SK-N-SH (cell line): ENCODE results near the gene INO80D. TPM values are rescaled to one million over a fixed set of nuclear protein-coding genes. Genes with fewer than 3 reads are reported as not detected.

ENCODE experiments used
- CTCF ChIA-PET: fragments of 300-600, 350-600 bp; formaldehyde crosslinking; extraction: SDS; loops from one replicate; lab custom pipeline; 2021; lab: Yijun Ruan, JAX
- POLR2A ChIA-PET: fragments of 350-600 bp; sonication (Branson Sonifier 250); formaldehyde crosslinking; extraction: SDS; loops from one replicate; lab custom pipeline; 2020; ENCODE audit warnings: antibody characterized with exemption, inconsistent platforms; lab: Yijun Ruan, JAX
- DNase-seq: peaks from one replicate; pipeline ENCODE4 v3.0.0; 2012
- H2AFZ ChIP-seq: fragments of 200-600 bp; sonication (generic); 2 replicates; pipeline ENCODE4 v1.8.1; 2016; ENCODE audit warnings: antibody characterized with exemption, mild to moderate bottlenecking, low read depth
- H3F3A ChIP-seq: fragments of 200-600 bp; sonication (generic); replicated peaks from 2 replicates; pipeline ENCODE3; 2016; ENCODE audit warnings: antibody characterized with exemption, mild to moderate bottlenecking; ENCODE audit not compliant: insufficient read depth
- H3K27ac ChIP-seq, 2 experiments: fragments of 200-500 bp in 1 of 2; fragments of 200-600 bp in 1 of 2; sonication (Bioruptor generic) in 1 of 2; sonication (generic), shearing (Covaris generic) in 1 of 2; 2 replicates each; pipeline versions ENCODE4 v1.5.1 to v1.6.1; 2014 to 2016; ENCODE audit warnings: low read depth in 2 of 2, inconsistent platforms in 1 of 2, low read length in 1 of 2, mild to moderate bottlenecking in 1 of 2, mixed read lengths in 1 of 2
- H3K27me3 ChIP-seq: fragments of 200-600 bp; sonication (generic), shearing (Covaris generic); 2 replicates; pipeline ENCODE4 v1.6.1; 2016; ENCODE audit warnings: mixed run types; ENCODE audit not compliant: insufficient read depth
- H3K36me3 ChIP-seq, 2 experiments: fragments of 200-500 bp in 1 of 2; fragments of 200-600 bp in 1 of 2; sonication (Bioruptor generic) in 1 of 2; sonication (generic) in 1 of 2; replicated peaks in 1 of 2; 2 replicates each; pipeline versions ENCODE3 to v1.5.1; 2014 to 2016; ENCODE audit warnings: low read length in 1 of 2, mild to moderate bottlenecking in 1 of 2; ENCODE audit not compliant: insufficient read depth in 2 of 2, control insufficient read depth in 1 of 2
- H3K4me1 ChIP-seq, 2 experiments: fragments of 200-500 bp in 1 of 2; fragments of 200-600 bp in 1 of 2; sonication (Bioruptor generic) in 1 of 2; sonication (generic), shearing (Covaris generic) in 1 of 2; 2 replicates each; pipeline versions ENCODE4 v1.5.1 to v1.6.1; 2014 to 2016; ENCODE audit warnings: low read depth in 1 of 2, low read length in 1 of 2, mixed run types in 1 of 2; ENCODE audit not compliant: insufficient read depth in 2 of 2, control insufficient read depth in 1 of 2
- H3K4me2 ChIP-seq: fragments of 200-600 bp; sonication (generic), shearing (Covaris generic); 2 replicates; pipeline ENCODE4 v1.6.1; 2017; ENCODE audit warnings: mixed run types
- H3K4me3 ChIP-seq, 2 experiments: fragments of 200-500 bp in 1 of 2; fragments of 200-600 bp in 1 of 2; sonication (Bioruptor generic) in 1 of 2; sonication (generic), shearing (Covaris generic) in 1 of 2; 2 replicates each; pipeline versions ENCODE4 v1.5.1 to v1.8.1; 2014 to 2016; ENCODE audit warnings: low read depth in 2 of 2, inconsistent platforms in 1 of 2, low read length in 1 of 2, mild to moderate bottlenecking in 1 of 2, mixed read lengths in 1 of 2, moderate library complexity in 1 of 2
- H3K79me2 ChIP-seq: fragments of 200-600 bp; sonication (generic); 2 replicates; pipeline ENCODE4 v1.8.1; 2017; ENCODE audit warnings: mild to moderate bottlenecking; ENCODE audit not compliant: insufficient read depth
- H3K9ac ChIP-seq: fragments of 200-600 bp; sonication (generic); 2 replicates; pipeline ENCODE4 v1.6.1; 2017; ENCODE audit warnings: mixed run types
- H3K9me2 ChIP-seq: fragments of 200-600 bp; sonication (generic); 2 replicates; pipeline ENCODE4 v1.6.1; 2017; ENCODE audit warnings: mixed run types
- H3K9me3 ChIP-seq: fragments of 200-600 bp; sonication (generic); 2 replicates; pipeline ENCODE4 v1.6.1; 2017; ENCODE audit warnings: mixed run types, mild to moderate bottlenecking, moderate library complexity
- H4K20me1 ChIP-seq: fragments of 200-600 bp; sonication (generic); 2 replicates; pipeline ENCODE4 v1.6.1; 2017; ENCODE audit warnings: mild to moderate bottlenecking, mixed run types; ENCODE audit not compliant: insufficient read depth
- CHD2 ChIP-seq: fragments of 150-350 bp; IDR thresholded peaks from 2 replicates; pipeline ENCODE4 v1.6.1; 2018; ENCODE audit warnings: low read length; ENCODE audit not compliant: partially characterized antibody
- CTCF ChIP-seq: fragments of 200-600 bp; sonication (generic); IDR thresholded peaks from 2 replicates; pipeline ENCODE4 v1.6.1; 2017; ENCODE audit warnings: antibody characterized with exemption, mild to moderate bottlenecking, moderate library complexity
- ELF1 ChIP-seq: IDR thresholded peaks from 2 replicates; pipeline ENCODE4 v1.4.0; 2012
- EP300 ChIP-seq, 2 experiments: IDR thresholded peaks; 2 replicates each; pipeline versions ENCODE4 v1.4.0 to v1.6.1; 2012; ENCODE audit warnings: borderline replicate concordance in 1 of 2, low read depth in 1 of 2, low read length in 1 of 2
- EZH2phosphoT487 ChIP-seq: fragments of 200-600 bp; sonication (generic); IDR thresholded peaks from 2 replicates; pipeline ENCODE4 v1.6.1; 2017; ENCODE audit warnings: low read depth, mixed run types, mild to moderate bottlenecking, antibody characterized with exemption, moderate library complexity, borderline replicate concordance
- FOSL2 ChIP-seq: IDR thresholded peaks from 2 replicates; pipeline ENCODE4 v1.4.0; 2012; ENCODE audit warnings: low read depth, mild to moderate bottlenecking, moderate library complexity, borderline replicate concordance
- FOXJ3 ChIP-seq: sonication (generic); formaldehyde crosslinking; IDR thresholded peaks from 2 replicates; pipeline ENCODE4 v1.5.1; 2020; ENCODE audit warnings: mild to moderate bottlenecking, missing genetic modification reagents
- FOXM1 ChIP-seq: IDR thresholded peaks from 2 replicates; pipeline ENCODE4 v1.4.0; 2012; ENCODE audit warnings: low read depth, mild to moderate bottlenecking
- GABPA ChIP-seq: IDR thresholded peaks from 2 replicates; pipeline ENCODE4 v1.4.0; 2012; ENCODE audit warnings: low read depth, mild to moderate bottlenecking
- GATA2 ChIP-seq: sonication (generic); formaldehyde crosslinking; IDR thresholded peaks from 2 replicates; pipeline ENCODE4 v1.5.0; 2020; ENCODE audit warnings: mild to moderate bottlenecking, missing genetic modification reagents
- JUND ChIP-seq: IDR thresholded peaks from 2 replicates; pipeline ENCODE4 v1.4.0; 2012
- MAX ChIP-seq: IDR thresholded peaks from 2 replicates; pipeline ENCODE4 v1.4.0; 2012; ENCODE audit warnings: low read depth
- MEF2A ChIP-seq: IDR thresholded peaks from 2 replicates; pipeline ENCODE4 v1.4.0; 2012; ENCODE audit warnings: low read depth, borderline replicate concordance
- NFIC ChIP-seq: IDR thresholded peaks from 2 replicates; pipeline ENCODE4 v1.4.0; 2012; ENCODE audit warnings: borderline replicate concordance
- NRF1 ChIP-seq: IDR thresholded peaks from 2 replicates; pipeline ENCODE4 v1.6.1; 2012; ENCODE audit warnings: low read depth, mild to moderate bottlenecking, low read length
- POLR2AphosphoS5 ChIP-seq: IDR thresholded peaks from 2 replicates; pipeline ENCODE4 v1.6.1; 2012; ENCODE audit warnings: low read depth, low read length
- RAD21 ChIP-seq: IDR thresholded peaks from 2 replicates; pipeline ENCODE4 v1.6.1; 2012; ENCODE audit warnings: mild to moderate bottlenecking, low read length
- RCOR1 ChIP-seq: fragments of 150-350 bp; IDR thresholded peaks from 2 replicates; pipeline ENCODE4 v1.6.1; 2017; ENCODE audit warnings: antibody characterized with exemption, low read length
- REST ChIP-seq: IDR thresholded peaks from 2 replicates; pipeline ENCODE4 v1.6.1; 2012; ENCODE audit warnings: mild to moderate bottlenecking, low read depth, low read length, moderate library complexity
- RFX5 ChIP-seq: IDR thresholded peaks from 2 replicates; pipeline ENCODE4 v1.6.1; 2012; ENCODE audit warnings: mild to moderate bottlenecking, improper control_type of control experiment, low read length
- RXRA ChIP-seq: IDR thresholded peaks from 2 replicates; pipeline ENCODE4 v1.4.0; 2012; ENCODE audit warnings: low read depth, mild to moderate bottlenecking, borderline replicate concordance
- YY1 ChIP-seq: IDR thresholded peaks from 2 replicates; pipeline ENCODE4 v1.4.0; 2012; ENCODE audit warnings: low read depth, mild to moderate bottlenecking
- WGBS: methylation state at CpG from one replicate; pipeline ENCODE4 v1.1.6; 2017; ENCODE audit warnings: low lambda C conversion rate; 5-methylcytosine and 5-hydroxymethylcytosine counted together
- polyA plus RNA-seq, 3 experiments: library from polyadenylated mRNA; depleted of rRNA; stranded (reverse); fragments of >200 nt; gene quantifications; 2 replicates each; pipeline ENCODE4 v1.2.3, GENCODE V29; 2012
- TF ChIP-seq, protein P1 (sequence below): IDR thresholded peaks from 2 replicates; pipeline ENCODE4 v1.4.0; 2012; ENCODE audit warnings: low read depth, borderline replicate concordance
- TF ChIP-seq, protein P2 (sequence below): fragments of 150-350 bp; IDR thresholded peaks from 2 replicates; pipeline ENCODE4 v1.6.1; 2016; ENCODE audit warnings: mild to moderate bottlenecking, low read depth, low read length
- TF ChIP-seq, protein P3 (sequence below): IDR thresholded peaks from 2 replicates; pipeline ENCODE4; 2012

Gene INO80D
- polyA plus RNA-seq, 1 of the 3 experiments (the other 2 are of a cell fraction) = 0.69 TPM

- Histone ChIP-seq H3K27ac (peak overlapping the region; percentile 98 to 99), H3K4me1 (peaks cover 0 to 5% of the 10 kb centered on the region in 2 experiments; a peak in 2 of 4 replicates), H3K9ac (peak overlapping the region; percentile 99), H3K27me3 (no peaks in the 10 kb centered on the region), H3K9me3 (no peaks in the 10 kb centered on the region), H3K4me2 (peak overlapping the region; percentile 86), H3K79me2 (peaks cover 79% of the 10 kb centered on the region), H3K4me3 (peak overlapping the region; percentile 78 to 86), H2AFZ (peak overlapping the region; percentile 54), H3K36me3 (no peaks in the 10 kb centered on the region), H4K20me1 (no peaks in the 10 kb centered on the region), H3F3A (peaks cover 28% of the 10 kb centered on the region), H3K9me2 (no peaks in the 10 kb centered on the region)
- WGBS = 3% methylated on average over 10 of the region's 10 CpGs
- peak; percentile 75 for DNase-seq
- ChIA-PET POLR2A (no interaction called here), CTCF (interaction anchor here (0.6 to 1.9 kb wide), 3 partner anchors 9 to 31 kb away, joined by 3 to 7 read pairs (median 4); no protein-coding TSS in a partner anchor)
- TF ChIP-seq, protein P1, sequence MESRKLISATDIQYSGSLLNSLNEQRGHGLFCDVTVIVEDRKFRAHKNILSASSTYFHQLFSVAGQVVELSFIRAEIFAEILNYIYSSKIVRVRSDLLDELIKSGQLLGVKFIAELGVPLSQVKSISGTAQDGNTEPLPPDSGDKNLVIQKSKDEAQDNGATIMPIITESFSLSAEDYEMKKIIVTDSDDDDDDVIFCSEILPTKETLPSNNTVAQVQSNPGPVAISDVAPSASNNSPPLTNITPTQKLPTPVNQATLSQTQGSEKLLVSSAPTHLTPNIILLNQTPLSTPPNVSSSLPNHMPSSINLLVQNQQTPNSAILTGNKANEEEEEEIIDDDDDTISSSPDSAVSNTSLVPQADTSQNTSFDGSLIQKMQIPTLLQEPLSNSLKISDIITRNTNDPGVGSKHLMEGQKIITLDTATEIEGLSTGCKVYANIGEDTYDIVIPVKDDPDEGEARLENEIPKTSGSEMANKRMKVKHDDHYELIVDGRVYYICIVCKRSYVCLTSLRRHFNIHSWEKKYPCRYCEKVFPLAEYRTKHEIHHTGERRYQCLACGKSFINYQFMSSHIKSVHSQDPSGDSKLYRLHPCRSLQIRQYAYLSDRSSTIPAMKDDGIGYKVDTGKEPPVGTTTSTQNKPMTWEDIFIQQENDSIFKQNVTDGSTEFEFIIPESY = no peak
- no peak for TF ChIP-seq JUND
- no peak for TF ChIP-seq CTCF
- TF ChIP-seq, protein P2, sequence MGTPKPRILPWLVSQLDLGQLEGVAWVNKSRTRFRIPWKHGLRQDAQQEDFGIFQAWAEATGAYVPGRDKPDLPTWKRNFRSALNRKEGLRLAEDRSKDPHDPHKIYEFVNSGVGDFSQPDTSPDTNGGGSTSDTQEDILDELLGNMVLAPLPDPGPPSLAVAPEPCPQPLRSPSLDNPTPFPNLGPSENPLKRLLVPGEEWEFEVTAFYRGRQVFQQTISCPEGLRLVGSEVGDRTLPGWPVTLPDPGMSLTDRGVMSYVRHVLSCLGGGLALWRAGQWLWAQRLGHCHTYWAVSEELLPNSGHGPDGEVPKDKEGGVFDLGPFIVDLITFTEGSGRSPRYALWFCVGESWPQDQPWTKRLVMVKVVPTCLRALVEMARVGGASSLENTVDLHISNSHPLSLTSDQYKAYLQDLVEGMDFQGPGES = no peak
- no peak for TF ChIP-seq RXRA
- no peak for TF ChIP-seq EP300 (IDR thresholded peaks at IDR 0.05; ENCODE audit: borderline replicate concordance in 1 of 2, low read depth in 1 of 2, low read length in 1 of 2)
- TF ChIP-seq GABPA = peak; percentile 47
- no peak for TF ChIP-seq FOXJ3 (CRISPR knock-in tag)
- no peak for TF ChIP-seq RCOR1
- TF ChIP-seq CHD2 = no peak
- no peak for TF ChIP-seq NFIC
- TF ChIP-seq NRF1 = no peak
- TF ChIP-seq FOSL2 = no peak
- TF ChIP-seq POLR2AphosphoS5 = peak; percentile 76
- TF ChIP-seq, protein P3, sequence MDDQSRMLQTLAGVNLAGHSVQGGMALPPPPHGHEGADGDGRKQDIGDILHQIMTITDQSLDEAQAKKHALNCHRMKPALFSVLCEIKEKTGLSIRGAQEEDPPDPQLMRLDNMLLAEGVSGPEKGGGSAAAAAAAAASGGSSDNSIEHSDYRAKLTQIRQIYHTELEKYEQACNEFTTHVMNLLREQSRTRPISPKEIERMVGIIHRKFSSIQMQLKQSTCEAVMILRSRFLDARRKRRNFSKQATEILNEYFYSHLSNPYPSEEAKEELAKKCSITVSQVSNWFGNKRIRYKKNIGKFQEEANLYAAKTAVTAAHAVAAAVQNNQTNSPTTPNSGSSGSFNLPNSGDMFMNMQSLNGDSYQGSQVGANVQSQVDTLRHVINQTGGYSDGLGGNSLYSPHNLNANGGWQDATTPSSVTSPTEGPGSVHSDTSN = no peak
- no peak for TF ChIP-seq FOXM1
- no peak for TF ChIP-seq YY1
- no peak for TF ChIP-seq RAD21
- peak; percentile 66; the same call in 1 of the 2 replicates for TF ChIP-seq MAX
- TF ChIP-seq RFX5 = no peak
- no peak for TF ChIP-seq GATA2 (CRISPR knock-in tag)
- peak; percentile 59; the same call in 1 of the 2 replicates for TF ChIP-seq REST
- TF ChIP-seq ELF1 = no peak
- no peak for TF ChIP-seq MEF2A
- no peak for TF ChIP-seq EZH2phosphoT487
Observed at GRCh38 chr2:206084439-206084869, 1.5 kb downstream of the INO80D start.
